ENCODE data around the gene SMPD3.
"Not testable (repeated sequence)": the region's sequence is repeated elsewhere in the genome, so short reads cannot be mapped to it uniquely, and the experiment has no call there.

The SMPD3 gene

GRCh38 chr16:68448360-68448970, at the start of gene SMPD3:
TSS of gene SMPD3 (minus strand) at chr16:68448508. CDS start at chr16:68372181, 76,327 bp downstream.
- peak; percentile 99 for DNase-seq

- DNase-seq, result no peak
Measured at GRCh38 chr16:68496689-68497088, 48.4 kb upstream of the SMPD3 start.

GRCh38 chr16:68494261-68494660, 46.0 kb upstream of the SMPD3 start:
- not testable (repeated sequence) for DNase-seq

- DNase-seq, result no peak
Measured at GRCh38 chr16:68493412-68494070, 45.2 kb upstream of the SMPD3 start.

- DNase-seq, result no peak
Measured at GRCh38 chr16:68492543-68493411, 44.5 kb upstream of the SMPD3 start.

GRCh38 chr16:68492151-68492542, 43.8 kb upstream of the SMPD3 start:
- no peak for DNase-seq

GRCh38 chr16:68491576-68491950, 43.3 kb upstream of the SMPD3 start:
- DNase-seq, result no peak

- no peak for DNase-seq
Measured at GRCh38 chr16:68490829-68491575, 42.7 kb upstream of the SMPD3 start.

GRCh38 chr16:68490358-68490757, 42.0 kb upstream of the SMPD3 start:
- no peak for DNase-seq

GRCh38 chr16:68488554-68488953, 40.2 kb upstream of the SMPD3 start:
- no peak for DNase-seq

- no peak for DNase-seq
Measured at GRCh38 chr16:68487669-68488068, 39.4 kb upstream of the SMPD3 start.

- DNase-seq, result no peak
Measured at GRCh38 chr16:68487203-68487514, 38.9 kb upstream of the SMPD3 start.

GRCh38 chr16:68486502-68487202, 38.3 kb upstream of the SMPD3 start:
- DNase-seq, result no peak

GRCh38 chr16:68481636-68482035, 33.3 kb upstream of the SMPD3 start:
- no peak for DNase-seq

- DNase-seq, result no peak
Measured at GRCh38 chr16:68480084-68480995, 32.0 kb upstream of the SMPD3 start.

- no peak for DNase-seq
Measured at GRCh38 chr16:68479271-68479670, 31.0 kb upstream of the SMPD3 start.

- no peak for DNase-seq
Measured at GRCh38 chr16:68478526-68479250, 30.4 kb upstream of the SMPD3 start.

- no peak for DNase-seq
Measured at GRCh38 chr16:68475071-68475470, 26.8 kb upstream of the SMPD3 start.

- DNase-seq, result no peak
Measured at GRCh38 chr16:68473358-68474070, 25.2 kb upstream of the SMPD3 start.

- no peak for DNase-seq
Measured at GRCh38 chr16:68472581-68472980, 24.3 kb upstream of the SMPD3 start.

Data from CD4-positive, alpha-beta T cell treated with Interleukin-21 for 1 hour (primary cell).